Right lobe of liver (tissue), 4 donors: Measurements from ENCODE around the gene PLCL1.

Experiments
- POLR2A ChIP-seq: fragments of 450-650 bp; IDR thresholded peaks from one replicate; pipeline ENCODE4 v1.6.1; 2017; ENCODE audit warnings: antibody characterized with exemption, mild to moderate bottlenecking
- TF ChIP-seq, protein P1 (sequence below), 4 donors: fragments of 200-600 bp in 3 of 4; fragments of 450-650 bp in 1 of 4; IDR thresholded peaks; one replicate each; pipeline versions ENCODE4 v1.5.1 to v1.8.0; 2016 to 2022; ENCODE audit warnings: antibody characterized with exemption in 4 of 4, mild to moderate bottlenecking in 2 of 4
- donor health status: DM: no; HTN: no; CAD: no.
- donor health status: DM: no; HTN: no; CAD: no.
- donor health status: DM: no; HTN: yes; CAD: no.

- TF ChIP-seq, protein P1, sequence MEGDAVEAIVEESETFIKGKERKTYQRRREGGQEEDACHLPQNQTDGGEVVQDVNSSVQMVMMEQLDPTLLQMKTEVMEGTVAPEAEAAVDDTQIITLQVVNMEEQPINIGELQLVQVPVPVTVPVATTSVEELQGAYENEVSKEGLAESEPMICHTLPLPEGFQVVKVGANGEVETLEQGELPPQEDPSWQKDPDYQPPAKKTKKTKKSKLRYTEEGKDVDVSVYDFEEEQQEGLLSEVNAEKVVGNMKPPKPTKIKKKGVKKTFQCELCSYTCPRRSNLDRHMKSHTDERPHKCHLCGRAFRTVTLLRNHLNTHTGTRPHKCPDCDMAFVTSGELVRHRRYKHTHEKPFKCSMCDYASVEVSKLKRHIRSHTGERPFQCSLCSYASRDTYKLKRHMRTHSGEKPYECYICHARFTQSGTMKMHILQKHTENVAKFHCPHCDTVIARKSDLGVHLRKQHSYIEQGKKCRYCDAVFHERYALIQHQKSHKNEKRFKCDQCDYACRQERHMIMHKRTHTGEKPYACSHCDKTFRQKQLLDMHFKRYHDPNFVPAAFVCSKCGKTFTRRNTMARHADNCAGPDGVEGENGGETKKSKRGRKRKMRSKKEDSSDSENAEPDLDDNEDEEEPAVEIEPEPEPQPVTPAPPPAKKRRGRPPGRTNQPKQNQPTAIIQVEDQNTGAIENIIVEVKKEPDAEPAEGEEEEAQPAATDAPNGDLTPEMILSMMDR (IDR thresholded peaks at IDR 0.05), result no peak
- no peak for TF ChIP-seq POLR2A
Observed at GRCh38 chr2:197972587-197972986, 168.2 kb downstream of the PLCL1 start.
